Measurements from ENCODE around the gene SMKR1.

Gene SMKR1

DNA sequence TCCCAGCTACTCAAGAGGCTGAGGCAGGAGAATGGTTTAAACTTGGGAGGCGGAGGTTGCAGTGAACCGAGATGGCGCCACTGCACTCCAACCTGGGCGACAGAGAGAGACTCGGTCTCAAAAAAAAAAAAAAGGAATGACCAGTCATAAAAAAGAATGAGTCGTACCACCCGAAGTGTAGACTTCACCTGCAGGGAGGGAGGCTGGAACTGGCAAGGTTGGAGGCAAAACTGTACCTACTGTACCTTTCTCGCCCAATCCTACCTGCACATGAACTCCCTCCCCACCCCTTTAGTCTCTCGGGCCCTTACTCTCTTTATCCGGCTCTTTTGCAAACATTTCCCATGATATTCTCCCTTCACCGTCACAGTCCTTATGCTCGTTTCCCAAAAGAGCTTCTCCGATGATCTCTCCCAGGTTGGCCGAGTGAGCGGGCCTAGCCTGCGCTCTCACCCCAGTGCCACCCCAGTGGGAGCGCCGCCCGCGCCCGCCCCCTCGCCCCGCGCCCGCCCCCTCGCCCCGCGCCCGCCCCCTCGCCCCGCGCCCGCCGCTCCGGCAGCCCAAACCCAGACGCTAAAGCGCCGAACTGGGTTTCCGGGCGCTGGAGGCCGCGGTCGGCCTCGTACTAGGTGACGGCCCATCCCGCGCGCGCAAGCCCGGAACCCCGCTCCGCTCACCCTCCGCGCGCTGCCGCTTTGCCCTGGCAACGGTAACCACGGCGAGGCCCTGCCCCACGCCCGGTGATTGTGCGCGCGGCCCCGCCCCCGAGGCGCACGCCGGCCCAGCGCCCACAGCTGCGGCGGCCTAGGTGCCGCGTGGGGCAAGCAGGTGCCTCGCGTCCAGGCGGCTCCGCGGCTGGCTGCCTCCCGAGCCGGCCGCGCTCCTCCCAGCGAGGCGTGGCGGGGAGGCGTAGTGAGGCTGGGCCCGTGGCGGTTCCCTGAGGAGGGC, at the start of gene SMKR1:
Gene SMKR1, plus strand, starts transcription at position 772 of the 948 bp plus-strand sequence. CDS start 294 bp downstream, outside the sequence.
- H3K36me3 ChIP-seq (ENCODE audit: insufficient read depth, low read length): no peaks in the 10 kb centered on the region

GRCh38 chr7:129452589-129453231, 49.6 kb upstream of the SMKR1 start:
- Histone ChIP-seq H3K9me3 (ENCODE audit: low read length) (peaks cover 15% of the 10 kb centered on the region), H3K27me3 (ENCODE audit: insufficient read depth, low read length) (no peaks in the 10 kb centered on the region), H3K4me3 (ENCODE audit: low read length) (no peak overlapping the region), H3K4me1 (ENCODE audit: insufficient read depth, low read length) (peaks cover 6% of the 10 kb centered on the region), H2AFZ (ENCODE audit: low read depth, low read length) (no peak overlapping the region), H3K36me3 (ENCODE audit: insufficient read depth, low read length) (peaks cover 56% of the 10 kb centered on the region)

More for the DNA sequence above, at the start of gene SMKR1:
- Histone ChIP-seq H3K4me3 (ENCODE audit: low read length) (peak within 1 kb of the TSS; percentile 85), H3K4me1 (ENCODE audit: insufficient read depth, low read length) (peaks cover 13% of the 10 kb centered on the region), H3K27me3 (ENCODE audit: insufficient read depth, low read length) (peaks cover 3% of the 10 kb centered on the region), H3K9me3 (ENCODE audit: low read length) (no peaks in the 10 kb centered on the region), H2AFZ (ENCODE audit: low read depth, low read length) (peak within 1 kb of the TSS; percentile 98)

DNA sequence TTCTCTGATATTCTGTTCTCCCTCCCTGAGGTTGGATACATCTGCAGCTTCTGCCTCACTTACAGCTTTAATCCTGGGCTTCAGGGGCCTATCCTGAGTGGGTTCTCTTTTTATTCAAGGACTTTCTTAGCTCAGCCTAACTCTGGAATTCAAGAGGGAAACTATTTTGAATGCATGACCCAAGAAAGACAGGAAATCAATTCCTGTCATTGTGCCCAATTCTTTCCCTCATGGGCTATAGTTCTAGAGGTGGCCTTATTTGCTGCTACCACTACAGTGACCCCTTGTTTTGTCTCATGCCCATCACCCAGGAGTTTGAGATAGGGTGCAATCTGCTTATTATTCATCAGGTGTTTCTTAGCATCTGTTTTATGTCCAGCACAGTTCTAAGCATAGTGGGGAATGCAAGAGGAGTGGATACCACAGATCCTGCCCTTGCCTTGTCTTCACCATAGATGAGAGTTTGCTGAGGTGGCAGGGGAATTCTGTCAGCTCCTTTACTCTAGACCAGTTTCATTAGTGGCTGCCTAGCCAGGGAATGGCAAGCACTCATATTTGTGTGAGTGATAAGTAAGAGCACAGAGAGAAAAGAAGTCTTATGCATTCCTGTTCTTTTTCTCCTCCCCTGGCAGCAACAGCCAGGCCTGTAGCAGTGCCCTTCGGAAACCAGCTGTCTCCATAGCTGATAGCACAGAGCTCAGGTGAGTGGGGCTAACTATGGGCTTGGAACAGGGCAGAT, 48.7 kb upstream of the SMKR1 start:
- H3K36me3 ChIP-seq (ENCODE audit: insufficient read depth, low read length): peaks cover 63% of the 10 kb centered on the region
- peaks cover 6% of the 10 kb centered on the region for H3K4me1 ChIP-seq (ENCODE audit: insufficient read depth, low read length)
- no peaks in the 10 kb centered on the region for H3K27me3 ChIP-seq (ENCODE audit: insufficient read depth, low read length)
- H3K9me3 ChIP-seq (ENCODE audit: low read length): peaks cover 12% of the 10 kb centered on the region
- no peak overlapping the region for H2AFZ ChIP-seq (ENCODE audit: low read depth, low read length)
- H3K4me3 ChIP-seq (ENCODE audit: low read length): no peak overlapping the region

GRCh38 chr7:129454249-129454551, 48.1 kb upstream of the SMKR1 start:
- H3K27me3 ChIP-seq (ENCODE audit: insufficient read depth, low read length): no peaks in the 10 kb centered on the region
- peaks cover 6% of the 10 kb centered on the region for H3K4me1 ChIP-seq (ENCODE audit: insufficient read depth, low read length)
- no peak overlapping the region for H2AFZ ChIP-seq (ENCODE audit: low read depth, low read length)
- peaks cover 66% of the 10 kb centered on the region for H3K36me3 ChIP-seq (ENCODE audit: insufficient read depth, low read length)
- no peak overlapping the region for H3K4me3 ChIP-seq (ENCODE audit: low read length)
- peaks cover 7% of the 10 kb centered on the region for H3K9me3 ChIP-seq (ENCODE audit: low read length)

DNA sequence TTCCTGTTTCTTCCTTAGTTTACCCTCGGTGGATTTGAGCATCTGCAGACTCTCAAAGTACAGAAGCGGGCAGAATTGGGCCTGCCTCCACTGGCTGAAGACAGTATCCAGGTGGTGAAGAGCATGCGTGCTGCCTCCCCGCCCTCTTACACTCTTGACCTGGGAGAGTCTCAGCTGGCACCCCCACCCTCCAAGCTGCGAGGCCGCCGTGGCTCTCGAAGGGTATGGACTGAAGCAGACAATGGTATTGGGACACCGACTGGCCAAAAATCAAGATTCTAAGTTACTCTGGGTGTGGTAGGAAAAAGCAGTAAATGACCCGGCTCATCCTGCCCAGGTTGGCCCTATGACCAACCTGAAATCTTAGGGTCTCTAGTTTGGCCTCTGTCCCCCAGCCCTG, 45.9 kb upstream of the SMKR1 start:
- H3K9me3 ChIP-seq (ENCODE audit: low read length): peaks cover 2% of the 10 kb centered on the region
- no peaks in the 10 kb centered on the region for H3K27me3 ChIP-seq (ENCODE audit: insufficient read depth, low read length)
- H3K4me3 ChIP-seq (ENCODE audit: low read length): no peak overlapping the region
- peaks cover 6% of the 10 kb centered on the region for H3K4me1 ChIP-seq (ENCODE audit: insufficient read depth, low read length)
- no peak overlapping the region for H2AFZ ChIP-seq (ENCODE audit: low read depth, low read length)
- H3K36me3 ChIP-seq (ENCODE audit: insufficient read depth, low read length): peaks cover 82% of the 10 kb centered on the region

- Histone ChIP-seq H3K9me3 (ENCODE audit: low read length) (peaks cover 2% of the 10 kb centered on the region), H2AFZ (ENCODE audit: low read depth, low read length) (no peak overlapping the region), H3K4me3 (ENCODE audit: low read length) (no peak overlapping the region), H3K27me3 (ENCODE audit: insufficient read depth, low read length) (no peaks in the 10 kb centered on the region), H3K36me3 (ENCODE audit: insufficient read depth, low read length) (peaks cover 83% of the 10 kb centered on the region), H3K4me1 (ENCODE audit: insufficient read depth, low read length) (peaks cover 6% of the 10 kb centered on the region)
Measured at GRCh38 chr7:129457101-129457500, 45.2 kb upstream of the SMKR1 start.

- Histone ChIP-seq H3K36me3 (ENCODE audit: insufficient read depth, low read length) (peaks cover 83% of the 10 kb centered on the region), H2AFZ (ENCODE audit: low read depth, low read length) (no peak overlapping the region), H3K27me3 (ENCODE audit: insufficient read depth, low read length) (no peaks in the 10 kb centered on the region), H3K9me3 (ENCODE audit: low read length) (peaks cover 2% of the 10 kb centered on the region), H3K4me3 (ENCODE audit: low read length) (no peak overlapping the region), H3K4me1 (ENCODE audit: insufficient read depth, low read length) (peaks cover 6% of the 10 kb centered on the region)
Measured at GRCh38 chr7:129458171-129458570, 44.2 kb upstream of the SMKR1 start.

- Histone ChIP-seq H3K36me3 (ENCODE audit: insufficient read depth, low read length) (peaks cover 84% of the 10 kb centered on the region), H3K27me3 (ENCODE audit: insufficient read depth, low read length) (no peaks in the 10 kb centered on the region), H2AFZ (ENCODE audit: low read depth, low read length) (no peak overlapping the region), H3K4me3 (ENCODE audit: low read length) (no peak overlapping the region), H3K4me1 (ENCODE audit: insufficient read depth, low read length) (no peaks in the 10 kb centered on the region), H3K9me3 (ENCODE audit: low read length) (no peaks in the 10 kb centered on the region)
Measured at GRCh38 chr7:129461809-129462208, 40.5 kb upstream of the SMKR1 start.

- no peaks in the 10 kb centered on the region for H3K27me3 ChIP-seq (ENCODE audit: insufficient read depth, low read length)
- no peak overlapping the region for H3K4me3 ChIP-seq (ENCODE audit: low read length)
- no peaks in the 10 kb centered on the region for H3K9me3 ChIP-seq (ENCODE audit: low read length)
- peaks cover 79% of the 10 kb centered on the region for H3K36me3 ChIP-seq (ENCODE audit: insufficient read depth, low read length)
- no peaks in the 10 kb centered on the region for H3K4me1 ChIP-seq (ENCODE audit: insufficient read depth, low read length)
- H2AFZ ChIP-seq (ENCODE audit: low read depth, low read length): no peak overlapping the region
Measured at GRCh38 chr7:129462420-129462819, 39.9 kb upstream of the SMKR1 start.

- no peaks in the 10 kb centered on the region for H3K9me3 ChIP-seq (ENCODE audit: low read length)
- H3K4me3 ChIP-seq (ENCODE audit: low read length): no peak overlapping the region
- H3K36me3 ChIP-seq (ENCODE audit: insufficient read depth, low read length): peaks cover 74% of the 10 kb centered on the region
- H2AFZ ChIP-seq (ENCODE audit: low read depth, low read length): no peak overlapping the region
- H3K4me1 ChIP-seq (ENCODE audit: insufficient read depth, low read length): no peaks in the 10 kb centered on the region
- no peaks in the 10 kb centered on the region for H3K27me3 ChIP-seq (ENCODE audit: insufficient read depth, low read length)
Measured at GRCh38 chr7:129464194-129464593, 38.1 kb upstream of the SMKR1 start.

DNA sequence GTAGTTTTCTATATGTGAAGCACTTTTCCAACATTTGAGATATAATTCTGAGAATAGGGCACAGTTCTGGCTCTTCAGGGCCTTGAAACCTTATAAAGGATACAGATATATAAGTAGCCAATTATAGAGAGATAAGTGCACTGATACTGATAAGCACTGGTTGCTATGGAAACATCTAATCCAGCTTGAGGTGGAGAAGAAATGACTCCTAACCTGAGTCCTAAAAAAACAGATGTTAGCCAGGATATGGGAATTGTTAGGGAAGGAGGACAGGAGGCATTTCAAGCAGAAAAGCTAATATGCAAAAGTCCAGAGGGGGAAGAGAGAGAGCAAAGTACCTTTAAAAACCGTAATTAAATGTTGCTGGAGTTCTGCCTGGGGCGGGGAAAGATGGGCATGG, 37.3 kb upstream of the SMKR1 start:
- Histone ChIP-seq H3K9me3 (ENCODE audit: low read length) (no peaks in the 10 kb centered on the region), H3K4me1 (ENCODE audit: insufficient read depth, low read length) (no peaks in the 10 kb centered on the region), H2AFZ (ENCODE audit: low read depth, low read length) (no peak overlapping the region), H3K4me3 (ENCODE audit: low read length) (no peak overlapping the region), H3K36me3 (ENCODE audit: insufficient read depth, low read length) (peaks cover 70% of the 10 kb centered on the region), H3K27me3 (ENCODE audit: insufficient read depth, low read length) (no peaks in the 10 kb centered on the region)

DNA sequence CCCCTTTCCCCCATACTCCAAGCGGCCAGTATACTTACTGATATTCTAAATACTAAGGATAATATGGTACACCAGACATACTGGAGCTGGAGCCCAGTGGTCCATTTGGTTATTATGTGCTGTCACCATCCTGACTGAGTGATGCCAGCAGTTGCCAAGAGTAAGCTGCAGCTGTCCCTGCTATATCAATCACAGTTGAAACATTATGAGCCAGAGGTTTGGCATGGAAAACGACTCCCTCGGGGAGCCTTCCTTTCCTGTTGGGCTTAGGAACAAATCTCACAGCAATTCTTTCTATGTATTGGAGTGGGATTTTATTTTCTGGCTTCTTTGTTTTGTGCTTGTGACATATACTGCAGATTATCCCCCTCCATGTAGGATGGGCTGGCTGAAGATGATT, 35.5 kb upstream of the SMKR1 start:
- no peaks in the 10 kb centered on the region for H3K27me3 ChIP-seq (ENCODE audit: insufficient read depth, low read length)
- H3K36me3 ChIP-seq (ENCODE audit: insufficient read depth, low read length): peaks cover 53% of the 10 kb centered on the region
- H3K4me1 ChIP-seq (ENCODE audit: insufficient read depth, low read length): no peaks in the 10 kb centered on the region
- H3K9me3 ChIP-seq (ENCODE audit: low read length): no peaks in the 10 kb centered on the region
- H2AFZ ChIP-seq (ENCODE audit: low read depth, low read length): no peak overlapping the region
- H3K4me3 ChIP-seq (ENCODE audit: low read length): no peak overlapping the region

DNA sequence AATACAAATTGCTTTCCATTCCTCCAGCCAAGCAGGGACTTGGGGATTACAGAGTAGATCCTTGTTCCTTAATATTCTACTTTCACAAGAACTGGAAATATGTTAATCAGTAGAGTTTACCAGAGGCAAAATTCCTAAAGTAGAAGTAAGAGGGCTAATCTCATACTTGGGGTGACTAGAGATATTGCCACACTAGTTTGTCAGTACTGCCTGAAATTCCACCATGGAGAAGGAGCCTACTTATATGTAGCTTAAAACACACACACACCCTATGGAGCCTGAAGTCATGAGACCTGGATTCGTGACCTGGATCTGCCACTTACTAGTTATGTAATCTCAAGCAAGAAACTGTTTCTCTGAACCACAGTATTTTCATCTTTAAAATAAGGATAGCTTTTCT, 34.2 kb upstream of the SMKR1 start:
- H3K4me1 ChIP-seq (ENCODE audit: insufficient read depth, low read length): no peaks in the 10 kb centered on the region
- H3K4me3 ChIP-seq (ENCODE audit: low read length): no peak overlapping the region
- H3K36me3 ChIP-seq (ENCODE audit: insufficient read depth, low read length): peaks cover 40% of the 10 kb centered on the region
- H3K9me3 ChIP-seq (ENCODE audit: low read length): no peaks in the 10 kb centered on the region
- no peak overlapping the region for H2AFZ ChIP-seq (ENCODE audit: low read depth, low read length)
- H3K27me3 ChIP-seq (ENCODE audit: insufficient read depth, low read length): no peaks in the 10 kb centered on the region
